BJ (cell line): ENCODE data around the gene WDR35. TPM values are rescaled to one million over a fixed set of nuclear protein-coding genes. Genes with fewer than 3 reads are reported as not detected.
"Not testable (repeated sequence)": the region's sequence is repeated elsewhere in the genome, so short reads cannot be mapped to it uniquely, and the experiment has no call there.

Source experiments
- CTCF ChIA-PET: fragments of 350-600 bp; formaldehyde crosslinking; extraction: SDS; loops from one replicate; lab custom pipeline; 2021; ENCODE audit warnings: antibody characterized with exemption, inconsistent platforms; lab: Yijun Ruan, JAX
- POLR2A ChIA-PET: fragments of 300-600 bp; sonication (Branson Sonifier 250); formaldehyde crosslinking; extraction: SDS; loops from one replicate; lab custom pipeline; 2021; ENCODE audit warnings: antibody characterized with exemption; lab: Charles Lee
- DNase-seq: peaks from one replicate; pipeline ENCODE4 v3.0.0-alpha.2; 2011; ENCODE audit warnings: low read depth
- H3K27me3 ChIP-seq: 2 replicates; pipeline ENCODE4 v1.6.0; 2011; ENCODE audit warnings: low read length; ENCODE audit not compliant: control insufficient read depth, insufficient read depth
- H3K36me3 ChIP-seq: 2 replicates; pipeline ENCODE4 v1.5.1; 2011; ENCODE audit warnings: low read length; ENCODE audit not compliant: control insufficient read depth, insufficient read depth
- H3K4me3 ChIP-seq: 2 replicates; pipeline ENCODE4 v1.5.1; 2011; ENCODE audit warnings: low read depth, mild to moderate bottlenecking, control low read depth, low read length
- CTCF ChIP-seq: IDR thresholded peaks from 2 replicates; pipeline ENCODE4 v1.5.1; 2011; ENCODE audit warnings: low read depth, mild to moderate bottlenecking, control low read depth, inconsistent platforms, low read length, moderate library complexity; ENCODE audit not compliant: insufficient read depth
- polyA plus RNA-seq: library from polyadenylated mRNA; depleted of rRNA; stranded (reverse); fragments of >200 nt; gene quantifications from 2 replicates; pipeline ENCODE4 v1.2.3, GENCODE V29; 2011

WDR35 gene
- polyA plus RNA-seq, 1 experiment = 2.5 TPM

- Histone ChIP-seq H3K27me3 (no peaks in the 10 kb centered on the region), H3K4me3 (no peak overlapping the region), H3K36me3 (no peaks in the 10 kb centered on the region)
- DNase-seq = no peak
- ChIA-PET CTCF (interaction anchor here (0.6 to 0.7 kb wide), 2 partner anchors 61 to 312 kb away, joined by 3 read pairs; no protein-coding TSS in a partner anchor), POLR2A (no interaction called here)
- no peak for TF ChIP-seq CTCF
Measured at GRCh38 chr2:19897623-19898245, 92.2 kb downstream of the WDR35 start.

GRCh38 chr2:19895535-19895934 is 94.4 kb downstream of the WDR35 start:
- Histone ChIP-seq H3K4me3 (no peak overlapping the region), H3K36me3 (no peaks in the 10 kb centered on the region), H3K27me3 (no peaks in the 10 kb centered on the region)
- no peak for TF ChIP-seq CTCF
- CTCF ChIA-PET = no interaction called here
- no peak for DNase-seq
- POLR2A ChIA-PET = no interaction called here

- Histone ChIP-seq H3K27me3 (no peaks in the 10 kb centered on the region), H3K4me3 (no peak overlapping the region), H3K36me3 (no peaks in the 10 kb centered on the region)
- ChIA-PET POLR2A (no interaction called here), CTCF (no interaction called here)
- DNase-seq = no peak
- no peak for TF ChIP-seq CTCF
Measured at GRCh38 chr2:19894134-19894792, 95.6 kb downstream of the WDR35 start.

- Histone ChIP-seq H3K27me3 (no peaks in the 10 kb centered on the region), H3K36me3 (no peaks in the 10 kb centered on the region), H3K4me3 (no peak overlapping the region)
- ChIA-PET CTCF (no interaction called here), POLR2A (no interaction called here)
- no peak for DNase-seq
- no peak for TF ChIP-seq CTCF
Measured at GRCh38 chr2:19893520-19894133, 96.3 kb downstream of the WDR35 start.

- POLR2A ChIA-PET, H3K36me3 ChIP-seq, CTCF ChIA-PET, H3K4me3 ChIP-seq, H3K27me3 ChIP-seq, DNase-seq: not testable (repeated sequence)
Measured at GRCh38 chr2:19891971-19892370, 97.9 kb downstream of the WDR35 start.
